ENCODE results near the gene SFMBT2.

- no peak for TF ChIP-seq CTCF (IDR thresholded peaks at IDR 0.05 in 8 of 11, conservative IDR thresholded peaks at IDR 0.05 in 3 of 11)
- TF ChIP-seq POLR2A (IDR thresholded peaks at IDR 0.05), result no peak
Observed at GRCh38 chr10:7337431-7338171, 73.2 kb downstream of the SFMBT2 start.

Measured in spleen (tissue), 7 donors.